Caco-2 (cell line): Measurements from ENCODE around the gene MELK. TPM values are rescaled to one million over a fixed set of nuclear protein-coding genes. Genes with fewer than 3 reads are reported as not detected.

Source experiments
- BruUV-seq: library from RNA; stranded (reverse); fragments of 400-500 nt; replicated peaks from 2 replicates; lab custom pipeline; 2021; lab: Mats Ljungman, UMichigan
- CTCF ChIA-PET: fragments of 300-600 bp; sonication (Branson Sonifier 250); formaldehyde crosslinking; loops from one replicate; lab custom pipeline; 2022; ENCODE audit warnings: antibody characterized with exemption; lab: Charles Lee
- POLR2A ChIA-PET: fragments of 300-600 bp; sonication (Branson Sonifier 250); formaldehyde crosslinking; loops from one replicate; lab custom pipeline; 2022; ENCODE audit warnings: antibody characterized with exemption; lab: Charles Lee
- DNase-seq, 2 experiments: peaks; one replicate each; pipeline versions ENCODE4 v3.0.0 to v3.0.0-alpha.2; 2020 to 2022
- H3K27me3 ChIP-seq: replicated peaks from 2 replicates; pipeline ENCODE4 v1.6.0; 2011; ENCODE audit warnings: low read length; ENCODE audit not compliant: control insufficient read depth, insufficient read depth
- H3K36me3 ChIP-seq: 2 replicates; pipeline ENCODE4 v1.5.1; 2011; ENCODE audit warnings: low read length; ENCODE audit not compliant: control insufficient read depth, insufficient read depth
- H3K4me1 ChIP-seq: fragments of 250-450 bp; sonication (Bioruptor Pico); 2 replicates; pipeline ENCODE4 v1.5.1; 2020; ENCODE audit warnings: mild to moderate bottlenecking
- H3K4me3 ChIP-seq: 2 replicates; pipeline ENCODE4 v1.5.1; 2011; ENCODE audit warnings: low read depth, mild to moderate bottlenecking, control low read depth, low read length
- H3K9me3 ChIP-seq: fragments of 250-450 bp; sonication (Bioruptor Pico); 2 replicates; pipeline ENCODE4 v1.5.1; 2020; ENCODE audit warnings: mild to moderate bottlenecking, moderate library complexity
- H3K27ac Mint-ChIP-seq: one replicate; pipeline ENCODE4 v1.8.0; 2022; ENCODE audit warnings: mixed read lengths; ENCODE audit not compliant: unreplicated experiment
- H3K27me3 Mint-ChIP-seq: one replicate; pipeline ENCODE4 v1.8.0; 2022; ENCODE audit warnings: mixed read lengths; ENCODE audit not compliant: insufficient read depth, unreplicated experiment
- H3K36me3 Mint-ChIP-seq: one replicate; pipeline ENCODE4 v1.8.0; 2022; ENCODE audit warnings: mild to moderate bottlenecking, mixed read lengths; ENCODE audit not compliant: insufficient read depth, unreplicated experiment
- H3K4me1 Mint-ChIP-seq: one replicate; pipeline ENCODE4 v1.8.0; 2022; ENCODE audit warnings: low read depth, mixed read lengths; ENCODE audit not compliant: unreplicated experiment
- H3K4me3 Mint-ChIP-seq: one replicate; pipeline ENCODE4 v1.8.0; 2022; ENCODE audit warnings: mild to moderate bottlenecking, moderate library complexity, mixed read lengths; ENCODE audit not compliant: unreplicated experiment
- H3K9me3 Mint-ChIP-seq: one replicate; pipeline ENCODE4 v1.8.0; 2022; ENCODE audit warnings: mixed read lengths; ENCODE audit not compliant: unreplicated experiment
- CTCF ChIP-seq, 2 experiments: fragments of 200-600 bp in 1 of 2; IDR thresholded peaks; 1 replicate in 1 of 2; 2 replicates in 1 of 2; pipeline versions ENCODE4 v1.5.1 to v1.8.0; 2011 to 2022; ENCODE audit warnings: antibody characterized with exemption in 1 of 2, control low read depth in 1 of 2, inconsistent platforms in 1 of 2, low read depth in 1 of 2, low read length in 1 of 2, mild to moderate bottlenecking in 1 of 2, moderate library complexity in 1 of 2; ENCODE audit not compliant: insufficient read depth in 1 of 2, severe bottlenecking in 1 of 2, unreplicated experiment in 1 of 2
- intact Hi-C: fragments of 100-400 bp; cut with micrococcal nuclease; formaldehyde crosslinking; loops from one replicate; pipeline ENCODE4 v1.10.0; 2022; ENCODE audit not compliant: unreplicated experiment
- total RNA-seq: library from RNA; stranded (reverse); gene quantifications from 2 replicates; pipeline ENCODE4 v1.2.3, GENCODE V29; 2022

The MELK gene
- total RNA-seq, 1 experiment from 2014 or later = 57.8 TPM

- BruUV-seq = no TSS peak
- Mint-ChIP-seq H3K27ac (no peak overlapping the region), H3K9me3 (peaks cover 32% of the 10 kb centered on the region), H3K4me1 (no peaks in the 10 kb centered on the region), H3K27me3 (peaks cover 8% of the 10 kb centered on the region), H3K36me3 (no peaks in the 10 kb centered on the region), H3K4me3 (no peak overlapping the region)
- Histone ChIP-seq H3K4me1 (no peaks in the 10 kb centered on the region), H3K9me3 (peaks cover 12% of the 10 kb centered on the region), H3K36me3 (no peaks in the 10 kb centered on the region), H3K4me3 (no peak overlapping the region), H3K27me3 (no peaks in the 10 kb centered on the region)
- no peak for DNase-seq
- intact Hi-C loops = no loop called here
- ChIA-PET POLR2A (no interaction called here), CTCF (no interaction called here)
- no peak for TF ChIP-seq CTCF (IDR thresholded peaks at IDR 0.05; ENCODE audit: insufficient read depth in 1 of 2, low read depth in 1 of 2, low read length in 1 of 2, severe bottlenecking in 1 of 2, unreplicated experiment in 1 of 2)
These were observed 126.3 kb downstream of the MELK start for GRCh38 chr9:36698984-36699383.

GRCh38 chr9:36704148-36704547, 131.5 kb downstream of the MELK start:
- POLR2A ChIA-PET = no interaction called here
- Histone ChIP-seq H3K4me1 (no peaks in the 10 kb centered on the region), H3K27me3 (no peaks in the 10 kb centered on the region), H3K36me3 (no peaks in the 10 kb centered on the region), H3K9me3 (peaks cover 2% of the 10 kb centered on the region), H3K4me3 (no peak overlapping the region)
- no peak for DNase-seq
- CTCF ChIA-PET = no interaction called here
- H3K36me3 Mint-ChIP-seq = no peaks in the 10 kb centered on the region
- TF ChIP-seq CTCF (IDR thresholded peaks at IDR 0.05; ENCODE audit: insufficient read depth in 1 of 2, low read depth in 1 of 2, low read length in 1 of 2, severe bottlenecking in 1 of 2, unreplicated experiment in 1 of 2) = no peak
- no peak overlapping the region for H3K27ac Mint-ChIP-seq
- no peaks in the 10 kb centered on the region for H3K4me1 Mint-ChIP-seq
- intact Hi-C loops = no loop called here
- H3K9me3 Mint-ChIP-seq = peaks cover 11% of the 10 kb centered on the region
- no TSS peak for BruUV-seq
- no peak overlapping the region for H3K4me3 Mint-ChIP-seq
- peaks cover 10% of the 10 kb centered on the region for H3K27me3 Mint-ChIP-seq

- ChIA-PET CTCF (no interaction called here), POLR2A (no interaction called here)
- no peak overlapping the region for H3K27ac Mint-ChIP-seq
- H3K4me1 ChIP-seq = no peaks in the 10 kb centered on the region
- no peak overlapping the region for H3K4me3 Mint-ChIP-seq
- BruUV-seq = no TSS peak
- intact Hi-C loops = no loop called here
- no peak for TF ChIP-seq CTCF (IDR thresholded peaks at IDR 0.05; ENCODE audit: insufficient read depth in 1 of 2, low read depth in 1 of 2, low read length in 1 of 2, severe bottlenecking in 1 of 2, unreplicated experiment in 1 of 2)
- H3K36me3 ChIP-seq = no peaks in the 10 kb centered on the region
- no peaks in the 10 kb centered on the region for H3K9me3 ChIP-seq
- peaks cover 16% of the 10 kb centered on the region for H3K27me3 Mint-ChIP-seq
- H3K9me3 Mint-ChIP-seq = no peaks in the 10 kb centered on the region
- no peak overlapping the region for H3K4me3 ChIP-seq
- no peaks in the 10 kb centered on the region for H3K36me3 Mint-ChIP-seq
- DNase-seq = no peak
- H3K27me3 ChIP-seq = no peaks in the 10 kb centered on the region
- no peaks in the 10 kb centered on the region for H3K4me1 Mint-ChIP-seq
These were observed 141.1 kb downstream of the MELK start for GRCh38 chr9:36713515-36714490.
